ENCODE data around the gene ITIH3.

Gene ITIH3

GRCh38 chr3:52791928-52792327 lies 2.7 kb upstream of the ITIH3 start:
- no peak overlapping the region for H3K9ac ChIP-seq (ENCODE audit: low read depth, low read length)
- H3K9me3 ChIP-seq (ENCODE audit: control insufficient read depth, insufficient read depth, low read length): no peaks in the 10 kb centered on the region
- no peaks in the 10 kb centered on the region for H3K4me1 ChIP-seq (ENCODE audit: control insufficient read depth, insufficient read depth, low read length)
- H3K36me3 ChIP-seq (ENCODE audit: control insufficient read depth, insufficient read depth, low read length): no peaks in the 10 kb centered on the region
- no peak overlapping the region for H3K4me3 ChIP-seq (ENCODE audit: low read depth, low read length)
- H3K27me3 ChIP-seq (ENCODE audit: control insufficient read depth, insufficient read depth, low read length): no peaks in the 10 kb centered on the region

GRCh38 chr3:52792413-52792812 lies 2.2 kb upstream of the ITIH3 start:
- Histone ChIP-seq H3K9ac (ENCODE audit: low read depth, low read length) (no peak overlapping the region), H3K4me1 (ENCODE audit: control insufficient read depth, insufficient read depth, low read length) (no peaks in the 10 kb centered on the region), H3K4me3 (ENCODE audit: low read depth, low read length) (no peak overlapping the region), H3K36me3 (ENCODE audit: control insufficient read depth, insufficient read depth, low read length) (no peaks in the 10 kb centered on the region), H3K27me3 (ENCODE audit: control insufficient read depth, insufficient read depth, low read length) (no peaks in the 10 kb centered on the region), H3K9me3 (ENCODE audit: control insufficient read depth, insufficient read depth, low read length) (no peaks in the 10 kb centered on the region)

- H3K9me3 ChIP-seq (ENCODE audit: control insufficient read depth, insufficient read depth, low read length): no peaks in the 10 kb centered on the region
- no peaks in the 10 kb centered on the region for H3K27me3 ChIP-seq (ENCODE audit: control insufficient read depth, insufficient read depth, low read length)
- H3K4me1 ChIP-seq (ENCODE audit: control insufficient read depth, insufficient read depth, low read length): no peaks in the 10 kb centered on the region
- H3K4me3 ChIP-seq (ENCODE audit: low read depth, low read length): no peak overlapping the region
- no peak overlapping the region for H3K9ac ChIP-seq (ENCODE audit: low read depth, low read length)
- no peaks in the 10 kb centered on the region for H3K36me3 ChIP-seq (ENCODE audit: control insufficient read depth, insufficient read depth, low read length)
Observed at GRCh38 chr3:52792961-52793695, 1.5 kb upstream of the ITIH3 start.

- Histone ChIP-seq H3K27me3 (ENCODE audit: control insufficient read depth, insufficient read depth, low read length) (no peaks in the 10 kb centered on the region), H3K9ac (ENCODE audit: low read depth, low read length) (no peak overlapping the region), H3K9me3 (ENCODE audit: control insufficient read depth, insufficient read depth, low read length) (no peaks in the 10 kb centered on the region), H3K36me3 (ENCODE audit: control insufficient read depth, insufficient read depth, low read length) (no peaks in the 10 kb centered on the region), H3K4me1 (ENCODE audit: control insufficient read depth, insufficient read depth, low read length) (no peaks in the 10 kb centered on the region), H3K4me3 (ENCODE audit: low read depth, low read length) (no peak overlapping the region)
Observed at GRCh38 chr3:52793702-52794611, 639 bp upstream of the ITIH3 start.

- no peaks in the 10 kb centered on the region for H3K27me3 ChIP-seq (ENCODE audit: control insufficient read depth, insufficient read depth, low read length)
- H3K36me3 ChIP-seq (ENCODE audit: control insufficient read depth, insufficient read depth, low read length): no peaks in the 10 kb centered on the region
- H3K9me3 ChIP-seq (ENCODE audit: control insufficient read depth, insufficient read depth, low read length): no peaks in the 10 kb centered on the region
- no peaks in the 10 kb centered on the region for H3K4me1 ChIP-seq (ENCODE audit: control insufficient read depth, insufficient read depth, low read length)
- H3K4me3 ChIP-seq (ENCODE audit: low read depth, low read length): no peak overlapping the region
- no peak overlapping the region for H3K9ac ChIP-seq (ENCODE audit: low read depth, low read length)
Observed at GRCh38 chr3:52795298-52795900, 803 bp downstream of the ITIH3 start.

- H3K27me3 ChIP-seq (ENCODE audit: control insufficient read depth, insufficient read depth, low read length): no peaks in the 10 kb centered on the region
- H3K9me3 ChIP-seq (ENCODE audit: control insufficient read depth, insufficient read depth, low read length): no peaks in the 10 kb centered on the region
- no peaks in the 10 kb centered on the region for H3K36me3 ChIP-seq (ENCODE audit: control insufficient read depth, insufficient read depth, low read length)
- no peaks in the 10 kb centered on the region for H3K4me1 ChIP-seq (ENCODE audit: control insufficient read depth, insufficient read depth, low read length)
- H3K9ac ChIP-seq (ENCODE audit: low read depth, low read length): no peak overlapping the region
- no peak overlapping the region for H3K4me3 ChIP-seq (ENCODE audit: low read depth, low read length)
Observed at GRCh38 chr3:52796411-52796810, 1.8 kb downstream of the ITIH3 start.

GRCh38 chr3:52798376-52798977 lies 3.9 kb downstream of the ITIH3 start:
- Histone ChIP-seq H3K9me3 (ENCODE audit: control insufficient read depth, insufficient read depth, low read length) (no peaks in the 10 kb centered on the region), H3K36me3 (ENCODE audit: control insufficient read depth, insufficient read depth, low read length) (no peaks in the 10 kb centered on the region), H3K27me3 (ENCODE audit: control insufficient read depth, insufficient read depth, low read length) (no peaks in the 10 kb centered on the region), H3K9ac (ENCODE audit: low read depth, low read length) (no peak overlapping the region), H3K4me1 (ENCODE audit: control insufficient read depth, insufficient read depth, low read length) (no peaks in the 10 kb centered on the region), H3K4me3 (ENCODE audit: low read depth, low read length) (no peak overlapping the region)

GRCh38 chr3:52798978-52799476 lies 4.4 kb downstream of the ITIH3 start:
- no peaks in the 10 kb centered on the region for H3K4me1 ChIP-seq (ENCODE audit: control insufficient read depth, insufficient read depth, low read length)
- no peak overlapping the region for H3K9ac ChIP-seq (ENCODE audit: low read depth, low read length)
- no peak overlapping the region for H3K4me3 ChIP-seq (ENCODE audit: low read depth, low read length)

GRCh38 chr3:52800079-52800478 lies 5.5 kb downstream of the ITIH3 start:
- H3K27me3 ChIP-seq (ENCODE audit: control insufficient read depth, insufficient read depth, low read length): no peaks in the 10 kb centered on the region
- no peaks in the 10 kb centered on the region for H3K36me3 ChIP-seq (ENCODE audit: control insufficient read depth, insufficient read depth, low read length)
- H3K9ac ChIP-seq (ENCODE audit: low read depth, low read length): no peak overlapping the region
- H3K4me3 ChIP-seq (ENCODE audit: low read depth, low read length): no peak overlapping the region
- H3K4me1 ChIP-seq (ENCODE audit: control insufficient read depth, insufficient read depth, low read length): no peaks in the 10 kb centered on the region
- H3K9me3 ChIP-seq (ENCODE audit: control insufficient read depth, insufficient read depth, low read length): no peaks in the 10 kb centered on the region

More at GRCh38 chr3:52798978-52799476, 4.4 kb downstream of the ITIH3 start:
- Histone ChIP-seq H3K27me3 (ENCODE audit: control insufficient read depth, insufficient read depth, low read length) (no peaks in the 10 kb centered on the region), H3K36me3 (ENCODE audit: control insufficient read depth, insufficient read depth, low read length) (no peaks in the 10 kb centered on the region), H3K9me3 (ENCODE audit: control insufficient read depth, insufficient read depth, low read length) (no peaks in the 10 kb centered on the region)

GRCh38 chr3:52801839-52802238 lies 7.2 kb downstream of the ITIH3 start:
- Histone ChIP-seq H3K4me1 (ENCODE audit: control insufficient read depth, insufficient read depth, low read length) (no peaks in the 10 kb centered on the region), H3K9me3 (ENCODE audit: control insufficient read depth, insufficient read depth, low read length) (no peaks in the 10 kb centered on the region), H3K4me3 (ENCODE audit: low read depth, low read length) (no peak overlapping the region), H3K36me3 (ENCODE audit: control insufficient read depth, insufficient read depth, low read length) (no peaks in the 10 kb centered on the region), H3K9ac (ENCODE audit: low read depth, low read length) (no peak overlapping the region), H3K27me3 (ENCODE audit: control insufficient read depth, insufficient read depth, low read length) (no peaks in the 10 kb centered on the region)

GRCh38 chr3:52805270-52806039 lies 10.9 kb downstream of the ITIH3 start:
- no peaks in the 10 kb centered on the region for H3K27me3 ChIP-seq (ENCODE audit: control insufficient read depth, insufficient read depth, low read length)
- H3K4me1 ChIP-seq (ENCODE audit: control insufficient read depth, insufficient read depth, low read length): no peaks in the 10 kb centered on the region
- no peaks in the 10 kb centered on the region for H3K9me3 ChIP-seq (ENCODE audit: control insufficient read depth, insufficient read depth, low read length)
- H3K4me3 ChIP-seq (ENCODE audit: low read depth, low read length): no peak overlapping the region
- H3K36me3 ChIP-seq (ENCODE audit: control insufficient read depth, insufficient read depth, low read length): no peaks in the 10 kb centered on the region
- no peak overlapping the region for H3K9ac ChIP-seq (ENCODE audit: low read depth, low read length)

All from iPS-15b (cell line).